HG03457 (cell line): Measurements from ENCODE around the gene OFD1.

Experiments used
- ATAC-seq: cut with Tn5 transposase; IDR thresholded peaks from one replicate; pipeline ENCODE4 v1.9.1; 2021; ENCODE audit warnings: moderate number of reproducible peaks; ENCODE audit not compliant: unreplicated experiment

Gene OFD1

DNA sequence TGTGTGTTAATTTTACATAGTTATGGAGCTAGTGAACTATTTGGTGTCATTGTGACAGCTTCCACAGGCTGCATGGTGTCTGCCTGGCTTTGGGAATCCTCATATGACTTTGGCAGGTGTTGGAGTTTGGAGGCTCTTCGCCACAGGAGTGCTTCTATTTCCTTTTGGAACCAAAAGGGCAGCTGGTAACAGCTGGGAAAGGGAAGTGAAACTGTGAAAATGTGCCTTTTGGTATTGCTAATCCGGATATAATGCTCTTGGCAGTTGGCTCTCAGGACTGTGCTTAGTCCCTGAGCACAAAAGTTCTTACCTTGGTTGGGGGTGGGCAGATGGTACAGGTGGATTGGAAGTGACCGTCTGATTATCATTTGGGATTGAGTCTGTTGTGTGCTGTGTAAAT, 18.1 kb downstream of the OFD1 start:
- no peak for ATAC-seq

DNA sequence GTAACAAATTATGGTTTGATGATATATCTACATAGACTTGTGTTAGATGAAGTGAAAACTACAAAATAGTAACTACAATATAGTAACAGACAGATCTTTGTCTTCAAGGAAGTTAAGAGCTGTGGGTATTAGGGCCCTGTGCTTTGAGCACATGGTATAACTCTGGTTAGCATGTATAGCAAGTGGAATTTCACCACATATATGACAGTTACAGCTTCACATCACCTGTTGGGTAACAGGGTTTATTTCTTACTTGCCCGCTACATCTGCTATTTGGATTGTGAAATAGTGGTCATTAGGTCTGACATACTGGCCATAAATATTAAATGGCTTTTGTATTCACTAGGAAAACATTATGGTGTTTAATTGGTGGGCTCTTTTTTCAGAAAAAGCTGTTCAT, 20.2 kb downstream of the OFD1 start:
- no peak for ATAC-seq

DNA sequence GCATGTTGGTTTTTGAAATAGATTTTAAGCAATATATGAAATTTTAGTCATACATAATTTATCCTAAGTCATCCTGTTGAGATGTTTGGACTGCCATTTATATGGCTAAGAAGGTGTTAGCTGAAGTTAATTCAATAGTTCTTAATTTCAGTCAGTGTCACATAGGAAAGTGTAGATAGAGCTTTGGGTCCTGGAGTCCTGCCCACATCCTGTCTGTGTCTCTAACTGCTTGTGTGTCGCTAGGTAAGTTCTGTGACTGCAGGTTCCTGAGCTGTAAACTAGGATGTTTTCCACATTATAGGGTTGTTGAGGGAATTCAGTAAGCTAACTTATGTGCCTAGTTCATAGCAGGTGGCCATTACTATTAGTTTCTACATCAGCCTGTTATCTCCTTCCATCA, 20.7 kb downstream of the OFD1 start:
- ATAC-seq = no peak

DNA sequence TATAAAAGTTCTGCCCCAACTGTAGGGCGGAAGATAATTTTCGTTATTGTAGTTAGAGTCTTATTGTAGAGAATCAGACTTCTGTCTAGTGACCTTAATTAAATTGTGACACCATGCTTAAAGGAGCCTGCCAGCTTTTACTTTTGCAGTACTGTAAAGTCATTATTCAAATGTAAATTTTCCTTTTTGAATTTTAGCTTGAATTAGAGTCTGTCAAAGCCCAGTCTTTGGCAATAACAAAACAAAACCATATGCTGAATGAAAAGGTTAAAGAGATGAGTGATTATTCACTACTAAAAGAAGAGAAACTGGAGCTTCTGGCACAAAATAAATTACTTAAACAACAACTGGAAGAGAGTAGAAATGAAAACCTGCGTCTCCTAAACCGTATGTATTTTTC, 21.8 kb downstream of the OFD1 start:
- ATAC-seq = no peak

DNA sequence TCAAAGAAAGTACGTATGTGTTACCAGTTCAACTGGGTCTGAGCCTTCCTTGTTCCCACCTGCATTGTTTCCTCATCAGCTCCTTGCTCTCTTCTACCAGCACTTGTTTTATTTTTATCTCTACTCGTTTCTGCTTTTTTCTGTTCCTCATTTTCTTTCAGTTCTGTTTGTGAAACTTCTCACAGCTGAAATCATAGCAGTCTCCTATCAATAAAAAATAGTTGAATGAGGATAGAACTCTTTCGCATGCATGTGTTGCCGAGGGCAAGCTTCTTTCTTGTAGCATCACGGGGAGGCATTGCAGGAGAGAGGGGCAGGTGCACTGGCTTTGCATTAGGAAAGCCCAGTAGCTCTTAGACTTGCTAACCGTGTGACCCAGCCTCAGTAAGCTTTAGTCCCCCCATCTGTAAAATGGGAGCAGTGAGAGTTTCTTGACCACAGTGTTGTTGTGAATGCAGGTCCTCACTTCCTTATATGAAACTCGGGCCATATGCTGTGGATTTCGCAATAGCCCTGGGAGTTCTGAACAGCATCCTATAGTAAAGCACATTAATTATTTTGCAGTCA, 24.7 kb downstream of the OFD1 start:
- no peak for ATAC-seq

- ATAC-seq = no peak
These were observed 25.9 kb downstream of the OFD1 start for GRCh38 chrX:13760426-13760825.

- ATAC-seq = peak; percentile 53
These were observed 27.3 kb downstream of the OFD1 start for GRCh38 chrX:13761606-13762414.

GRCh38 chrX:13763489-13763888, 28.9 kb downstream of the OFD1 start:
- no peak for ATAC-seq

GRCh38 chrX:13764281-13764680, 29.7 kb downstream of the OFD1 start:
- no peak for ATAC-seq

DNA sequence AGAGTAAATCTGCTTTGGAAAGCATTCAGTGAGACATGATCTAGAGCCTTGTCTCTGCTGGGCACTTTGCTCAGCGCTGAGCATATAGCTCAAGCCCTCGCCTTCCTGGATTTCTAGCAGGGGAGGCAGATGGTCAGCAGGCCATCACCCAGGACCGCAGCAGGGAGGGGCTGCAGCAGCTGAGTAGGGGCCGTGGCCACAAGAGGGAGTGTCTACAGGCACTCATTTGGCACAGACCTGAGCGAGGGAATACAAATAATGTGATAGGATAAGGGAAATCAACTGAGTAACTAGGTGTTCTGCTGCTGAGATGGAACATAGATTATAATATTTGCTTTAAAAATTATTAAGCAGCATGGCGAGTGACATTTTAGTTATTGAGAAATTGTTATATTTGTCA, 30.2 kb downstream of the OFD1 start:
- ATAC-seq = no peak

- ATAC-seq = no peak
These were observed 34.4 kb downstream of the OFD1 start for GRCh38 chrX:13768939-13769338.

GRCh38 chrX:13770013-13770535, 35.5 kb downstream of the OFD1 start:
- no peak for ATAC-seq

- no peak for ATAC-seq
These were observed 40.1 kb downstream of the OFD1 start for GRCh38 chrX:13774696-13775095.

GRCh38 chrX:13775837-13776236, 41.3 kb downstream of the OFD1 start:
- no peak for ATAC-seq

- no peak for ATAC-seq
These were observed 41.8 kb downstream of the OFD1 start for GRCh38 chrX:13776387-13776786.

DNA sequence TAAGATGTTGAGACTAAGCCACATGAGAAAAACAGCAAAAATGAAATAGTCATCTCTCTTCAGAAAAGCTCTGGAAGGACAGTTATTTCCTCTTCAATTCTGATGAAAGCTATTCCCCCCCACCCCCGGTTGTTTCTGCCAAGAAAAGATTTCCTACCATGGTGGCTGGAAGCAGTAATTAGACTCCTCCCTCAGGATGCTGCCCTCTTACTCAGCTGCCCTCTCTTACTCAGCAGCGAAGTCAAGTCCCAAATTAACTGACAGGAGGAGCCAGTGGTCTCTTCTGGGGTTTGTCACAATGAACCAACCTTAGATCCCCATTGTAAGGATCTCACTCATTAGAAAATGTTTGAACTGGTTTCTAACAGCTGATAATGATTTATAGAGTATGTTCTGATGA, 44.4 kb downstream of the OFD1 start:
- no peak for ATAC-seq

DNA sequence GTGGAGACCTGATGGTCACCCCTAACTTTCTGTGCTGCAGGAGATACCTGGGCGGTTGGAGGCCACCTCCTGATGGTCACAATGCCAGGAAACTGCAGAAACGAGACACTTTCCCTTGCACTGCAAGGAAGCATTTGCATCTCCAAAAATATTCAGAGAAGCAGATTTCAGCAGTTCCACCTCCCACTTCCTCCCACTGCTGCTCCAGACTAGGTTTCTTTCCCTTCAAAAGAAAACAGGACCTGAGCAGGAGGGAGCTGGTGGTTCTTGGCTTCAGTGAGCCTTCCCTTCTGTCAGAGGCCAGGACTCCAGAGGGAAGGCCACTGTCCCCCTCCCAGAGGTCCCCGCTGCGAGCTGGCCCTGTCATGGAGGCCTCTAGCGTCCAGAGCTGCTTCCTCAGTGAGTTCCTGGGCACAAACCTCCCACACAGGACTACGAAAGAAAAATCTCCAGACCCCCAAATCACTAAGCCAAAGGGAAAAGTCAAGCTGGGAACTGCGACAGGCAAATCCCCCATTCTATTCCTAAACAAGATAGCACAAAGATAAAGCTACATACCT, 46.4 kb downstream of the OFD1 start:
- no peak for ATAC-seq

- no peak for ATAC-seq
These were observed 51.5 kb downstream of the OFD1 start for GRCh38 chrX:13786048-13786447.

DNA sequence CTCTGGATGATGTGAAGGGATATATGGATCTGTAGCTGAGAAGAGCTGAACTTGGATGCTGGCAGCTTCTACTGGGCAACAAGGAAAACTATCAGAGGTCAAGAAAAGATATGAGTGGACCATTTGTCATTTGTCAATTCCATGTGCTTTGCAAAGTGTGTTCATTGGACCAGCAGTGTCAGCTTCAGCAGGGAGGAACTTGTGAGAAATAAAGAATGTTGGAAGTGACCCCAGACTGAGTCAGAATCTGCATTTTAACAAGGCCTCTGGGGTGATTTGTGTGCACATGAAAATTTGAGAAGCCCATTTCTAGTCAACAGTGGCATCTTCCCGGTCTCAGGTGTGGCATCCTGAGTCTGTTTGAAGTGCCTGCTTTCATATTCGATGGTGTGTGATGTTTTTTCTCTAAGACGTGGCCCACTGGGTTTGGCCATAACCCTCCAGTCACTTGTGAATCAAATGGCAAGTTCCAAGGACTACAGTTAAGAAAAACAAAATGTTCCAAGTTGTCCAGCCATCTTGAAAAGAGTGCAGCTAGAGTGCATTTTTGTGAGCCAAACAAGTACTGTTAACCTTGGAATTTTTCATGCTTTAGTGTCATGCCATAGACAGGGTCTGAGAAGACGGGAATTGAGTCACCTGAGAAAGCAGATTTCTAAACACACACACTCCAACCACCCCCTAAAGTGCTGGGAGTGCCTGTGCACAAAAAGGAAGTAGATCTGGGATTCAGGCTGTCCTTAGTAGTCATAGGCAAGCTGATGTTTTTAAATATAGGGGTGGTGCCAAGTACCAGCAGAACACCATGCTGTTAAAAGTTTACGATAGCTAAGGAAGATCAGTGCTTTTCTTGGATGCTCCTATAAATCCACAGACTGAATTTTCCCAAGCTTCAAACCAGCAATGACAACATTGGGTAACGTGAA, 55.9 kb downstream of the OFD1 start:
- no peak for ATAC-seq

DNA sequence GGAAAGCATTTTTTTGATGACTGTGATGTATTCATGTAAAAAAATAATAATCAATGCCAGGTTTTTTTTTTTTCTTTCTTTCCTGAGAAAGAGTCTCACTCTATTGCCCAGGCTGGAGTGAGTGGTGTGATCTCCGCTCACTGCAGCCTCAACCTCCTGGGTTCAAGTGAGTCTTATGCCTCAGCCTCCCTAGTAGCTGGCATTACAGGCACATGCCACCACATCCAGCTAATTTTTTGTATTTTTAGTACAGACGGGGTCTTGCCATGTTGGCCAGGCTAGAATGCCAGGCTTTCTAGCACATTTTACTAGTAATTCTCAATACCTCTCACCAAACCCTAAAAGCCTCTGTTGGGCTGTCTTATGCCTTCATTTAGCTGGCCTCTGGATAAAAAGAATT, 56.6 kb downstream of the OFD1 start:
- ATAC-seq = no peak

DNA sequence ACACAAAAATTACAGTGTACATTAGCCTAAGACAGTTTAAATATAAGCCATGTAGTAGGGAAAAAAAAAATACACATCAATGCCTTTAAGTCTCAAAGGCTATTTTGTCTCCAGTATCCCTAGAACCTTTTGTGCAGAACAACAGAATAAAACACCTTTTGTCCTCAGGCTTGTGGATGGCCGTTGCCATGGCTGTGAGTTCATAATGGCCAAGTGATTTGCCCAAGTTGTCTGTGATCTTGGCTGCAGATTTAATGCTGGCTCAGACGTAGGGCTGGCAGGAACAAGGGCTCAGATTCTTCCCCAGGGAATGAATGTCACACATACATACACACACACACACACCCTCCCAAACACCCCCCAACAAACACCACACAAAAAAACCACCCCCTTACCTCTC, 57.0 kb downstream of the OFD1 start:
- no peak for ATAC-seq
